VCaP (cell line): Measurements from ENCODE around the gene ARHGAP9.

Experiments used
- H3K27ac ChIP-seq: fragments of 450-650 bp; 2 replicates; pipeline ENCODE4 v1.5.1; 2017
- TF ChIP-seq, protein P1 (sequence below): fragments of 450-650 bp; conservative IDR thresholded peaks from 2 replicates; pipeline ENCODE4 v1.5.1; 2017; ENCODE audit warnings: mild to moderate bottlenecking, moderate library complexity

Gene ARHGAP9

DNA sequence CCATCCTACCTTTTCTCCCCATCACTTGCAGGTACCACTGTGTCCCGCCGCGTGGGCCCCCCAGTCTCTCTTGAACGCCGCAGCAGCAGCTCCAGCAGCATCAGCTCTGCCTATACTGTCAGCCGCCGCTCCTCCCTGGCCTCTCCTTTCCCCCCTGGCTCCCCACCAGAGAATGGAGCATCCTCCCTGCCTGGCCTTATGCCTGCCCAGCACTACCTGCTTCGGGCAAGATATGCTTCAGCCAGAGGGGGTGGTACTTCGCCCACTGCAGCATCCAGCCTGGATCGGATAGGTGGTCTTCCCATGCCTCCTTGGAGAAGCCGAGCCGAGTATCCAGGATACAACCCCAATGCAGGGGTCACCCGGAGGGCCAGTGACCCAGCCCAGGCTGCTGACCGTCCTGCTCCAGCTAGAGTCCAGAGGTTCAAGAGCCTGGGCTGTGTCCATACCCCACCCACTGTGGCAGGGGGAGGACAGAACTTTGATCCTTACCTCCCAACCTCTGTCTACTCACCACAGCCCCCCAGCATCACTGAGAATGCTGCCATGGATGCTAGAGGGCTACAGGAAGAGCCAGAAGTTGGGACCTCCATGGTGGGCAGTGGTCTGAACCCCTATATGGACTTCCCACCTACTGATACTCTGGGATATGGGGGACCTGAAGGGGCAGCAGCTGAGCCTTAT is 9.2 kb downstream of the ARHGAP9 start:
- no peak overlapping the region for H3K27ac ChIP-seq
- TF ChIP-seq, protein P1, sequence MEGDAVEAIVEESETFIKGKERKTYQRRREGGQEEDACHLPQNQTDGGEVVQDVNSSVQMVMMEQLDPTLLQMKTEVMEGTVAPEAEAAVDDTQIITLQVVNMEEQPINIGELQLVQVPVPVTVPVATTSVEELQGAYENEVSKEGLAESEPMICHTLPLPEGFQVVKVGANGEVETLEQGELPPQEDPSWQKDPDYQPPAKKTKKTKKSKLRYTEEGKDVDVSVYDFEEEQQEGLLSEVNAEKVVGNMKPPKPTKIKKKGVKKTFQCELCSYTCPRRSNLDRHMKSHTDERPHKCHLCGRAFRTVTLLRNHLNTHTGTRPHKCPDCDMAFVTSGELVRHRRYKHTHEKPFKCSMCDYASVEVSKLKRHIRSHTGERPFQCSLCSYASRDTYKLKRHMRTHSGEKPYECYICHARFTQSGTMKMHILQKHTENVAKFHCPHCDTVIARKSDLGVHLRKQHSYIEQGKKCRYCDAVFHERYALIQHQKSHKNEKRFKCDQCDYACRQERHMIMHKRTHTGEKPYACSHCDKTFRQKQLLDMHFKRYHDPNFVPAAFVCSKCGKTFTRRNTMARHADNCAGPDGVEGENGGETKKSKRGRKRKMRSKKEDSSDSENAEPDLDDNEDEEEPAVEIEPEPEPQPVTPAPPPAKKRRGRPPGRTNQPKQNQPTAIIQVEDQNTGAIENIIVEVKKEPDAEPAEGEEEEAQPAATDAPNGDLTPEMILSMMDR, result no peak

DNA sequence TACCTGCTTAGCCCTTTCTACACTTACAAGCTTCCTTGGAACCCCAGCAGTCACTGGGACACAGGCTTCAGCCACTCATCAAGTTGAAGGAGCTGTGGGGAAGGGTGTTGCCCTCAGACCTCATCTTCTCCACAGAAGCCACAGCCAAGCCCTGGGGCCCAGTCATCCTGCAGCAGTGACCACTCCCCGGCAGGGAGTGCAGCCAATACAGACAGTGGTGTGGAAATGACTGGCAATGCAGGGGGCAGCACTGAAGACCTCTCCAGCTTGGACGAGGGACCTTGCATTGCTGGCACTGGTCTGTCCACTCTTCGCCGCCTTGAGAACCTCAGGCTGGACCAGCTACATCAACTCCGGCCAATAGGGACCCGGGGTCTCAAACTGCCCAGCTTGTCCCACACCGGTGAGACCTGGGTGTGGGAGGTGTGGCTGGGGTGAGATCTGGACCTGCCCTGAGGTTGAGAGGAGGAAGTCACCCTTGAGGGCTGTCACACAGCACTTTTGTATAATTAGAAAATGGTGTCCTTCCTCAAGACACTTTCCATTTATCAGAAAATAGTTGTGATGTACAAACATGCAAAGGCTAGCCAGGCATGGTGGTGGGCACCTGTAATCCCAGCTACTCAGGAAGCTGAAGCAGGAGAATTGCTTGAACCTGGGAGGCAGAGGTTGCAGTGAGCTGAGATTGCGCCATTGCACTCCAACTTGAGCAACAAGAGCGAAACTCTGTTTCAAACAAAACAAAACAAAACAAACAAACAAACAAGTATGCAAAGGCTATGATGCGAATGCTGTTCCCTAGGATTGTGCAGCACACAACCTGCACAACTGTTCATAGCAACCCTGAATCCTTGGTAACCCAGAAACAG is 10.1 kb downstream of the ARHGAP9 start:
- no peak overlapping the region for H3K27ac ChIP-seq
- TF ChIP-seq, protein P1, result no peak

DNA sequence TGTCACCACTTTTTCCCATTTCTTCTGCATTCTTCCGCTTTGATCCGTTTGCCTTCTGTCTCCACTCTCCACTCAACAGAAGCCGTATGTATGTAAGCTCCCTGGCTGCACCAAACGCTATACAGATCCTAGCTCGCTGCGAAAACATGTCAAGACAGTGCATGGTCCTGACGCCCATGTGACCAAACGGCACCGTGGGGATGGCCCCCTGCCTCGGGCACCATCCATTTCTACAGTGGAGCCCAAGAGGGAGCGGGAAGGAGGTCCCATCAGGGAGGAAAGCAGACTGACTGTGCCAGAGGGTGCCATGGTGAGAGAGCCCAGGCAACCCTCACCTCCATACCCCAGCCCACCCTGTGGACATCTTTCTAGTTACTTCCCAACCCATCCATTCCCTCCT is 11.8 kb downstream of the ARHGAP9 start:
- TF ChIP-seq, protein P1, result no peak
- H3K27ac ChIP-seq, result no peak overlapping the region

DNA sequence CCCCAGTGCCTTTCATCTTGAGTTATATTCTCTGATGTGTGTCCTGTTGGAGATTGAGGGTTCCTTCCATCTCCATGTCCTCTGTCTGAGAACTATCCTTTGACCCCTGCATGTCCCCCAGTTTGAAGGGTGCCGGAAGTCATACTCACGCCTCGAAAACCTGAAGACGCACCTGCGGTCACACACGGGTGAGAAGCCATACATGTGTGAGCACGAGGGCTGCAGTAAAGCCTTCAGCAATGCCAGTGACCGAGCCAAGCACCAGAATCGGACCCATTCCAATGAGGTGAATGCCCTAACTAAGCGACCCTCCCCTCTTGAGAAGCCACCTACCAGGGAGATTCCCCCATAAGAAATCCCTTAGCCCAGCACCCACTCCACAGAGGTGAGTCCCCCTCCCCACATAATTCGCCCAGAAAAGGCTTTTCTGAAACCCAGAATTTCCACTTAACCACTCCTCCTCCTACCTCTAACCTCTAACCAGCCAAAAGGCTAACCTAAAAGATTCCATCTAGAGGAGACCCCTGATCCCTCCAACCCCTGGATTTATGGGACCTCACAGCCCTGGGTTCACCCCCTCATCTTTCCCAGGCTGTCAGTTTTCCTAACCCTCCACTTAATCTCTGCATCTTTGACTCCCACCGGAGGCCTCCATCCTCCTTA is 12.3 kb downstream of the ARHGAP9 start:
- TF ChIP-seq, protein P1, result no peak

GRCh38 chr12:57465747-57466505 is 13.7 kb downstream of the ARHGAP9 start:
- no peak overlapping the region for H3K27ac ChIP-seq
- TF ChIP-seq, protein P1, result no peak

More for the DNA sequence above, 12.3 kb downstream of the ARHGAP9 start:
- H3K27ac ChIP-seq, result no peak overlapping the region

DNA sequence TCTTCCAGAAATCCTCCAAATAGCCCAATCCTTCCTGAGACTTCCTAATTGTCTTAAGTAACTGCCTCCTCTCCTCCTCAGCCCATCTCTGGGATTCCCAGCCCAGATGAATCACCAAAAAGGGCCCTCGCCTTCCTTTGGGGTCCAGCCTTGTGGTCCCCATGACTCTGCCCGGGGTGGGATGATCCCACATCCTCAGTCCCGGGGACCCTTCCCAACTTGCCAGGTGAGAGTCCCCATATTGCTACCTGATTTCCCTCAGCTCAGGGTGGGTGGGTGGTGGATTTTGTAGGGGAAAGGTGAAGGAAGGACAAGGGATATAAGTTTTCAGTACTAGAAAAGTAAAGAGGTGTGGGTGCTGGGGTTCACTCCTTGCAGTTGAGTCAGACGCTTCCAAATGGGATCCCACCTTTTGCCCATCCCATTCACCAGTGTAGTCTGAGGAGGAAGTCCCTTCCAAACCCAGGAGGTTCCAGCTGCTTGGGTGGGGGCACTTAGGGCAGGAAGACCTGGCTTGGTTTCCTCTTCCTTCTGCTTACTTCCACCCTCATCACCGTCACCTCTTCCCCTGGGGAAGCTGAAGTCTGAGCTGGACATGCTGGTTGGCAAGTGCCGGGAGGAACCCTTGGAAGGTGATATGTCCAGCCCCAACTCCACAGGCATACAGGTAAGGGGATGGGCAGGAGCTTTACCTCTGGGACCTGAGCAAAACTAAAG is 14.5 kb downstream of the ARHGAP9 start:
- TF ChIP-seq, protein P1, result no peak
- no peak overlapping the region for H3K27ac ChIP-seq
